Transverse colon (tissue), 3 donors: ENCODE measurements around the gene GAS7.

Experiments used
- CTCF ChIP-seq, 5 experiments: fragments of 200-600 bp in 3 of 5; fragments of 450-650 bp in 2 of 5; sonication (generic) in 3 of 5; IDR thresholded peaks; 1 replicate in 2 of 5; 2 replicates in 3 of 5; pipeline ENCODE4 v1.5.1; 2016 to 2017; ENCODE audit warnings: antibody characterized with exemption in 5 of 5, inconsistent platforms in 3 of 5, mild to moderate bottlenecking in 2 of 5, moderate library complexity in 1 of 5
- EP300 ChIP-seq: sonication (generic); formaldehyde crosslinking; IDR thresholded peaks from one replicate; pipeline ENCODE4 v1.6.1; 2017; ENCODE audit warnings: antibody characterized with exemption, low read depth
- POLR2A ChIP-seq: fragments of 450-650 bp; IDR thresholded peaks from one replicate; pipeline ENCODE4 v1.6.1; 2016; ENCODE audit warnings: antibody characterized with exemption, mild to moderate bottlenecking, moderate library complexity

- TF ChIP-seq CTCF (IDR thresholded peaks at IDR 0.05) (no peak), EP300 (no peak), POLR2A (no peak)
Measured at GRCh38 chr17:10173913-10174312, 24.5 kb downstream of the GAS7 start.
